Stomach (tissue), 4 donors: Measurements from ENCODE around the gene FGD6.

ENCODE experiments used
- CTCF ChIP-seq, 7 experiments: fragments of 450-650 bp in 4 of 7; fragments of 200-600 bp in 3 of 7; sonication (generic) in 3 of 7; IDR thresholded peaks; one replicate each; pipeline ENCODE4 v1.5.1; 2016 to 2019; ENCODE audit warnings: antibody characterized with exemption in 7 of 7, control low read depth in 2 of 7, mild to moderate bottlenecking in 1 of 7
- POLR2A ChIP-seq, 4 donors: fragments of 450-650 bp; IDR thresholded peaks; one replicate each; pipeline ENCODE4 v1.6.1; 2016; ENCODE audit warnings: antibody characterized with exemption in 4 of 4, control low read depth in 2 of 4, mild to moderate bottlenecking in 1 of 4, moderate library complexity in 1 of 4

GRCh38 chr12:95096378-95096777 lies 120.9 kb downstream of the FGD6 start:
- TF ChIP-seq CTCF (IDR thresholded peaks at IDR 0.05) (no peak), POLR2A (IDR thresholded peaks at IDR 0.05) (no peak)
